NCI-H446 treated with DMSO at 0.1 percent for 48 hours (cell line): ENCODE data around the gene KRTAP1-5.
"Not testable (repeated sequence)": the region's sequence is repeated elsewhere in the genome, so short reads cannot be mapped to it uniquely, and the experiment has no call there.

ENCODE experiments used
- DNase-seq: peaks from one replicate; lab custom pipeline; 2025; lab: John Stamatoyannopoulos, UW

Gene KRTAP1-5, protein sequence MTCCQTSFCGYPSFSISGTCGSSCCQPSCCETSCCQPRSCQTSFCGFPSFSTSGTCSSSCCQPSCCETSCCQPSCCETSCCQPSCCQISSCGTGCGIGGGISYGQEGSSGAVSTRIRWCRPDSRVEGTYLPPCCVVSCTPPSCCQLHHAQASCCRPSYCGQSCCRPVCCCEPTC

DNA sequence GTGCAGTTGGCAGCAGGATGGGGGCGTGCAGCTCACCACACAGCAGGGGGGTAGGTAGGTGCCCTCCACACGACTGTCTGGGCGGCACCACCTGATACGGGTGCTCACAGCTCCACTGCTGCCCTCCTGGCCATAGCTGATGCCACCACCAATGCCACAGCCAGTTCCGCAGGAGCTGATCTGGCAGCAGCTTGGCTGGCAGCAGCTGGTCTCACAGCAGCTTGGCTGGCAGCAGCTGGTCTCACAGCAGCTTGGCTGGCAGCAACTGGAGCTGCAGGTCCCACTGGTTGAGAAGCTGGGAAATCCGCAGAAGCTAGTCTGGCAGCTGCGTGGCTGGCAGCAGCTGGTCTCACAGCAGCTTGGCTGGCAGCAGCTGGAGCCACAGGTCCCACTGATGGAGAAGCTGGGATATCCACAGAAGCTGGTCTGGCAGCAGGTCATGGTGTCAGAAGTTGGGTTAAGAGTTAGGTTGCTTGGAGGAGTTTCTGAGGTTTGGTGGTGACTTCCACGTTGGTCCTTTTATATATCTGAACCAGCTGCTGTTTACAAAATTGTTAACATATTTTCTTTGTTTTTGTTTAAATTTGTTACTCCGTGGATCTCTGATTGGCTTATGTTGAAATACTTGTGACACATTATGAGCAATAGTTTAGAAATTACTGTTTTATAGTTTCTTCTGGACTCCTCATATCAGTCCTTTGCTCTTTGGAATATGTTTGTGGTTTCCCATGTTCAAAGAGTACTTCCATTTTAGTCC, at the start of gene KRTAP1-5:
TSS of gene KRTAP1-5 (minus strand) at position 494 of the 757 bp plus-strand sequence. CDS start at position 441, 53 bp downstream.
- DNase-seq: no peak

DNA sequence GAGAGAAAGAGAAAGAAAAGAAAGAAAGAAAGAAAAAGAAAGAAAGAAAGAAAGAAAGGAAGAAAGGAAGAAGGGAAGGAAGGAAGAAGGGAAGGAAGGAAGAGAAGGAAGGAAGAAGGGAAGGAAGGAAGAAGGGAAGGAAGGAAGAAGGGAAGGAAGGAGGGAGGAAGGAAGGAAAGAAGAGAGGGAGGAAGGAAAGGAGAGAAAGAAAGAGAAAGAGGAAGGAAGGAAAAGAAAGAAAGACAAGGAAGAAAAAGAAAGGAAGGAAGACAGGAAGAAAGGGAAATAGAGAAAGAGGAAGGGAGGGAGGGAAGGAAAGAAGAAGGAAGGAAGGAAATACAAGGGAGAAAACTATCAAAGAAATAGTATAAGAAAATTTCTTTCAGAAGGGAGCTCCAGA, 49.8 kb upstream of the KRTAP1-5 start:
- DNase-seq: no peak

DNA sequence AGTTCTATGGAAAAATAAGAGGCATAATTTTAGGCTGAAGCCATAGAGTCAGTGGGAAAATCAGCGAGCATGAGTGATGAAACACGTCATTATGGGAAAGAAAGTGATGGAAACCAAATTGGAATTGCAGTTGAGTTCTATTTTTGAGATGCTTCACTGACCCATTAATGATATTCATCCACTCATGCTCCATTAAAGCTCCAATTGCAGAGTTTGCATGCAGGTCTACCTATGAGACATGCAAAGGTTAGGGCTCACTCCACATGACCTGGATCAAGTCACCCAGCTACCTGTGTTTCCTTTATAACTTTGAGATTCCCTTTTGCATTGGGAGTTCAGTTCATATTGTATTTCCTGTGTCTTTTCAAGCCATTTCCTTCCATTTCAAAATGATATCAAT, 46.7 kb upstream of the KRTAP1-5 start:
- no peak for DNase-seq

DNA sequence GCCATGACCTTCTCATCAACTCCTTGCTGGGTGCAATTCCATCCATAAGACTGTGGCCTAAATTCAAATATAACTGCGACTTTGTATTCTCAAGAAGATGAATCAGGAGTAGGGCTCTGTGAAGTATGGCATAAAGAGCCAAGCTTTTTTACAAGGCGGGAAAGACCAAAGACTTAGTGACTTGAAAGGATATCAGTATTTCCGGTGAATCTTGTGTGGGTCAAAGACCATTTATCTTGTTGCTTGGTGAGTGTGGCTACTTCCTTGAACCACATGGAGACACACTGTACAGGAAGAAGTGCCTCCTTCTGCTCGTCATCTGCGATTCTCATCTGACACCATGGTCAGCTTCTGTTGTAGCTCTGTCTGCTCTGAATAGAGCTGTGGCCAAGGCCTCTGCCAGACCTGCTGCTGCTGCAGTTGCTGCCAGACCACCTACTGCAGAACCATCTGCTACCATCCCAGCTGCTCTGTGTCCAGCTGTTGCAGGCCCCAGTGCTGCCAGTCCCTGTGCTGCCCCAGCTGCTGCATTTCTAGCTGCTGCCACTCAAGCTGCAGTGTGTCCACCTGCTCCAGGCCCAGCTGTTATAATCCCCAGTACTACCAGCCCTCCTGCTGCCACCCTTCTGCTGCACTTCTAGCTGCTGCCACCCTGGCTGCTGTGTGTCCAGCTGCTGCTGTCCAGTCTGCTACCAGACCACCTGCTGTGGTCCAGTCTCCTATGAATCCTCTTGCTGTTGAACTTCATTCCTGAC, 44.8 kb upstream of the KRTAP1-5 start:
- no peak for DNase-seq

DNA sequence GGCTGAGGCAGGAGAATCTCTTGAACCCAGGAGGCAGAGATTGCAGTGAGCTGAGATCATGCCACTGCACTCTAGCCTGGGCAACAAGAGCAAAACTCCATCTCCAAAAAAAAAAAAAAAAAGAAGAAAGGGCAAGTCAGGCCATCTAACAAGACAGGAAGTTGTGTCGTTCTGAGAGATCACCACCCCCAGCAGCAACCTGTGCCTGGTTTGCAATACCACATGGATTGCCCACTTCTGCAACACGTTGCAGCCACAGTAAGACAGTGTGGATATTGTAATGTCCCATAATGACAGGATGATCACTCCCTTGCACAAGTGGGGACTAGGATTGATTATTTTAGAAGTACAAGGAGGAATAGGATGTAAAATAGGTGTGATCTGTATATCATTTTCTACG, 42.0 kb upstream of the KRTAP1-5 start:
- DNase-seq: no peak

DNA sequence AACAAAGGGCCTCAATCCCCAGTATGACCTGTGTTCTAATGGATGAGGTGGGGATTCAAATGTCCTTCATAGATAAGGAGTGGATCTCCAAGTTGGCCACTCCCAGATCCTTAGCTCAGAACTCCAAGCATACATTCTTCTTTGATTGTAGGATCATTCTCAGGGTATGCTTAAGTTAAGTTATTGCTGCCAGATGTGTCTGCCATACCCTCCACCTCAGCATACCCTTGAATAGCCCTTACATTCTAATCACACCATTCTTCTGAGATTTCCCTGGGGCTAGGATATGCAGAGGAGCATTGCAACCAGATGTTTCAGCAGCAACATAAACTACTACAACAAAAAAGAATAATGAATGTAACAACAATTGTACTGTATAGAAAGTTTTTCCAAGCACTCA, 40.3 kb upstream of the KRTAP1-5 start:
- no peak for DNase-seq

DNA sequence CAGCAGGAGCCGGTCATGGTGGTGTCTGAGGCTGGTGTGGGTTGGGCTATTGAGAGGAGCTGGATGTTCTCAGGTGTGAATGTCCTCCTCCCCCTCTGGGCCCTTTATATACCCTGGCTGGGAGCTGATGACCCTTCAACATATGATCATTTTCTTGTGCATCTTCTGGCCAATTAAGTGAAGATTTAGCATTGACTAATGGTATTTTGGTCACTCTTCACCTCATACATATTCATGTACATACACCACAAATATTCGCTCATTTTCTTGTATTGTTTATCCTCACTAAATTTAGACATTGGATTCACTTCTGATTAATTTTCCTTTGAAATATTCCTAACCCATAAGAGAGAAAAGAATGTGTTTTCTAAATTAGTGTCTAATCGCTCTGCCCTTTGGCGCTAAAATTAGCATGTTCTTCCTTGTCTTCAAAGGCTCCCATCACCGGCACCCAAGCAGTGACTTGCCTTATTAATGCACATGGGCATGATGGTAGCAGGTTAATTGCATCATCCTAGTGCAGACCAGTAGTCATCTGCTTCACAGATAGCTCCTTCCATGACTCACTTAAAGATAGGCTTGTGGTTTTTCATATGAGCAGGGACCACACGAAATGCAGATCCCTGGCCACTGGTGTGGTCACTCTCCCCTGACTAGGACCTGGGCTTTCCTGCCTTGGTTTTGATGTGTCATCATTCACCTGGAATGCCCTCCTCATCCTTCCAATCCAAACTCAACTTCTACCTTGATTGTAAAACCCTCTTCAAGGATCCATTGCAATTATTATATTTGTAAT, 39.0 kb upstream of the KRTAP1-5 start, which contains the start of gene KRTAP2-4:
TSS of gene KRTAP2-4 (minus strand) at position 51 of the 796 bp plus-strand sequence. CDS start at position 17, 34 bp downstream.
- no peak for DNase-seq

DNA sequence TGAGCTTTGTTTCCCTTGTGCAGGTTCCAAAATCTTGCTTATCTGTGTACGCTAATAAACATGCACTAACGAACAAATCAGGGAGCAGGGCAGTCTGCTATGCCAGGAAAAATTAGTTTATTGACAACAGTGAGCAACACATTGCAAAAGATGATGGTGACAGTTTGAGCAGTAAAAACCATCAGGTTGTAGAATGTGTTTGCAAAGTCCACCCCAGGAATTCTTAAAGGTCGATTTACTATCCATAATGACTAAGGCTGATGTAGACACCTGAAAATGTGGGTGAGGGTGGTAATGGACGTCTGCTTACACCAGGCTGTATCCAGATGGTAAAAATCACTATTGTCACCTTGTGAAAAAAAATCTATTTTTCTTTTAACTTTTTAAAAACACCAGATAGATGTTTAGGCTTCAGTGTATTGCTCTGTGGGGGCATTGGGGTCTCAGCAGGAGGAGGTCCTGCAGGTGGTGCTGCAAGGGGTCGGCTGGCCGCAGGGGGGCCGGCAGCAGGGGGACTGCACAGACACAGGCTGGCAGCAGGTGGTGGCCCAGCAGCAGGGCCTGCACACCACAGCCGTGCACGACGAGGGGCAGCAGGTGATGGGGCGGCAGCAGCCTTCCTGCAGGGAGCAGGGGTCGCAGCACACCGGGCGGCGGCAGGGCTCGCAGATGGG, 38.1 kb upstream of the KRTAP1-5 start:
- DNase-seq: not testable (repeated sequence)

DNA sequence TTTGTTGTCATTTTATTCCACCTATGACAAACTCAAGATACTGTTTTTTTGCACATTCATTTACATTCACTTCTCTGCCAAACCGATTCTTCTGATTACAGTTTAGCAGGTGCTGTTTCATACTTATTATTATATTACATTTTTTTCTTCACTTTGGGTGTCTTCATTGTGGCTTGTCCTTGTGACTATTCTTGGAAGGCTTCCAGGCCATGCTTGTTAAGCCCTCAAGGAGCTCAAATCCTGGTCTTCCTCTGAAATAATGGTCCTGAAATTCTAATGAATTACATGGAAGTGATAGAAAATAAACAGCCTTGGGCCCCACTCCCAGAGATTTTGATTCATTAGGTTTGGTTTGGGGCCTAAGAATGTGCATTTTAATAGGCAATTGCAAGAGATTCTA, 37.3 kb upstream of the KRTAP1-5 start:
- no peak for DNase-seq

DNA sequence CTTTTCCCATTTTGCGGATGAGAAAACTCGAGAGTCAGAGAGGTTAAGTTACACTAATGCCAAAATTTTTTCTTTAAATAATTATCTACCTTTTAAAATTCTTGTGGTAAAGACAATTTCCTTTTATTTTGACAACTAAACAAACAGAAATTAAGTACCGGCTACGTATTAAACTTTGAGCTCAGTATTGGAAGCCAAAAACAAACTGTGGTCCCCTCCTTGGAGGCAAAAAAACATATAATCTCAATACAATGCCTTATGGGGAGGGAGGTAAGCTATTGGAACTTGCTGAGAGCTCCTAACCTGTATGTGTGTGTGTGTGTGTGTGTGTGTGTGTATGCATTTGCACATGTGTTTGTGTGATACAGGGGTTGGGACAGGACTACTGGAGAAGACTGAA, 36.4 kb upstream of the KRTAP1-5 start:
- no peak for DNase-seq

DNA sequence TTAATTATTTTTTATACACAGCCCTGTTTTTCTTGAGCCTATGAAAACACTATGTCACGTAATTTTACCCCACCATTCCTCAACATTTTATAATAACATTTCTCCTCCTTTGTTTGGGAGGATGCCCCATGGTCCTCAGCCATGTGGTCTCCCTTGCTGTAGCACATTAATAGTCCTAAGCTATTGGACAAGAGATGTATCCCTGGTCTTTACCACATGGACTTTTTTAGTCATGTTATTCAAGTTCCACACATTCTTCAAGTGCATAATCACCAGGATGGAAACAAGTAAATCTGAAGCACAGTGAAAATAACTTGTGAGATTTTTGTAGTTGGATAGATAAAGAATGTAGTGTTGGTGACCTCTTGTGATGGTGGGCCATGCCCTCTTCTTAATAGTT, 35.0 kb upstream of the KRTAP1-5 start:
- DNase-seq: no peak

DNA sequence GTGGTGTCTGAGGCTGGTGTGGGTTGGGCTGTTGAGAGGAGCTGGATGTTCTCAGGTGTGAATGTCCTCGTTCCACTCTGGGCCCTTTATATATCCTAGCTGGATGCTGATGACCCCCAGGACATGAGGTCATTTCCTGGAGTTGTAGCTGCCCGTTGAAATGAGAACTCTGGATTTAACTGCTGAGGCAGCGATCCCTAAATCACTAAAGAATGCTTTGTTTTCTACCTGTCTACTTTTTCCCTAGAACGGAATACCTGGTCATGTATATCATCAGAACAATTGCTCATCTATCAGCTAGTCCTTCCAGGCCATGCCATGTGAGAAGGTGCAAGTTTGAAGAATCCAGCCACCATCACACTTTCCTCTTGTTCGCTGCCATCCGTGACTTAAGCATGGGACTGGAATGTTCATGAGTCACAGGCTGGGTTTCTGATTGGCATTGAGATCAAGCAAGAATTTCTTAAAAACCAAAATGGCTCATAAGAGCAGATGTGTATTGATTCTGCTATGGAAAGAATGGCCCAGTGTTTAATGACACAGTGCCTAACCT, 33.1 kb upstream of the KRTAP1-5 start, which contains the start of gene KRTAP2-3:
TSS of gene KRTAP2-3 (minus strand) at position 63 of the 553 bp plus-strand sequence. CDS start 64 bp downstream, outside the sequence.
- no peak for DNase-seq

DNA sequence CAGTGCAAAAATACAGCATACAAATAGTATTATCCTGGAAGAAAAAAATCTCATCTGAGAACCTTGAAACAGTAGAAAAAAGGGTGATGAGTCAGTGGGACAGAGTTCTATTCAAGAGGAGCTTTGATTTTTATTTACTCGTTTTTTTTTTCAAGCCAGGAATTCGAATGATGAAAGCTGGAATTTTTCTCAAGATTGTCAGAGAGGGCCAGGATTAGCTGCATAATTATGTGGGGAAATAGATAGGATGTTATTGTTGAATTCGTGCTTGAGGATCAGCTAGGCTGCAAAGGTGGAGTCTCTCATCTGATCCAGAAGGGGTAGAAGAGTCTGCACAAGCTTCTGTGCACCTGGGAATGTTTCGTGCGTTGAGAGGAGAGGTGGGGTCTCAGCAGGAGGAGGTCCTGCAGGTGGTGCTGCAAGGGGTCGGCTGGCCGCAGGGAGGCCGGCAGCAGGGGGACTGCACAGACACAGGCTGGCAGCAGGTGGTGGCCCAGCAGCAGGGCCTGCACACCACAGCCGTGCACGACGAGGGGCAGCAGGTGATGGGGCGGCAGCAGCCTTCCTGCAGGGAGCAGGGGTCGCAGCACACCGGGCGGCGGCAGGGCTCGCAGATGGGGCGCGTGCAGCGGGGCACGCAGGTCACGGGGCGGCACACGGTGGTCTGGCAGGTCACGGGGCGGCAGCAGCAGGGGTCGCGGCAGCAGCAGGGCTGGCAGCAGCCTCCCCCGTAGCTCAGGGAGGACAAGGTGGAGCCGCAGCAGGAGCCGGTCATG, 32.5 kb upstream of the KRTAP1-5 start:
- not testable (repeated sequence) for DNase-seq

DNA sequence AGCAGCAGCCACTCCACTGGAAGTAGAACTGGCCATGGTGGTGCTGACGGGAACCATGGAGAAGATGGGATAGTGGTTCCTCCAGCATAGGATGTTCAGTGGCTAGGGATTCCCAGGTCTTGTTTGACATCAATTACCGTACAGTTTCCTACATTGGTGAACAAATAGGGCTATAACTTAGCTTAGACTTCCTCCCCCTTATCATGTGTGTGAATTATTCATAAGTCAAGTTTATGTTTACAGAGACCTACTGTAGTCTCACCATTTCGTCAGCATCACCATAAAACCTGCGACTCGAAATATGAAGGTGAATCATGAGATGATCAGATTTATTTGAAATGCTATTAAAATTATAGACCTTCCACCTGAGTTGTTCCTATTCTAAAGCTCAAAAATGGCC, 31.7 kb upstream of the KRTAP1-5 start:
- no peak for DNase-seq

DNA sequence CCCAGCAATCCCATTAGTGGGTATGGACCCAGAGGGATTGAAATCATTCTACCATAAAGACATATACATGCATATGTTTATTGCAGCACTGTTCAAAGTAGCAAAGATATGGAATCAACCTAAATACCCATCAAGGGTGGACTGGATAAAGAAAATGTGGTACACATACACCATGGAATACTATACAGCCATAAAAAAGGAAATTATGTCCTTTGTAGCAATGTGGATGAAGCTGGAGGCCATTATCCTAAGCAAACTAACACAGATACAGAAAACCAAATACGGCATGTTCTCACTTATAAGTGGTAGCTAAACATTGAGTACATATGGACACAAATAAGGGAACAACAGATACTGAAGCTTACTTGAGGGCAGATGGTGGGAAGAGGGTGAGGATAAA, 30.5 kb upstream of the KRTAP1-5 start:
- no peak for DNase-seq

DNA sequence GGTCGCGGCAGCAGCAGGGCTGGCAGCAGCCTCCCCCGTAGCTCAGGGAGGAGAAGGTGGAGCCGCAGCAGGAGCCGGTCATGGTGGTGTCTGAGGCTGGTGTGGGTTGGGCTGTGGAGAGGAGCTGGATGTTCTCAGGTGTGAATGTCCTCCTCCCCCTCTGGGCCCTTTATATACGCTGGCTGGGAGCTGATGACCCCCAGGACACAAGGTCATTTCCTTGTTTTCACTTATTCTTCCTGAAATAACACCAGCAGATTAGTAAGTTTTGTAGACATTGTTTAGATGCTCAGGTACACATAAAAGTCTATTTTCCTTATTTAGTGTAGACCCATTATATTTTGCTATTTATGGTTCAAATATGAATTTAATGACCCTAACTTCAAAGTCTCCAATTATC, 28.1 kb upstream of the KRTAP1-5 start, which contains the start of gene KRTAP2-2:
TSS of gene KRTAP2-2 (minus strand) at position 101 of the 400 bp plus-strand sequence. CDS start at position 82, 19 bp downstream.
- not testable (repeated sequence) for DNase-seq

DNA sequence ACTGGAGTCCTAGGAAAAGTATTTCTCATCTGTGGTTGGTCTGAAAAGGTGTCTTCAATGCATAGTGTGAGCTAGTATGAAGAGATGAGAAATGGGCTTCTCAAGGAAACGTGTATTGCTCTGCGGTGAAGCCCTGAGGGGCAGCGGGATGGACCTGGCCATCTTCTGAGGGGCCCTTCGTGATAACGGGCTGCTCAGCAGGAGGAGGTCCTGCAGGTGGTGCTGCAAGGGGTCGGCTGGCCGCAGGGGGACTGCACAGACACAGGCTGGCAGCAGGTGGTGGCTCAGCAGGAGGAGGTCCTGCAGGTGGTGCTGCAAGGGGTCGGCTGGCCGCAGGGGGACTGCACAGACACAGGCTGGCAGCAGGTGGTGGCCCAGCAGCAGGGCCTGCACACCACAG, 27.5 kb upstream of the KRTAP1-5 start:
- DNase-seq: not testable (repeated sequence)

DNA sequence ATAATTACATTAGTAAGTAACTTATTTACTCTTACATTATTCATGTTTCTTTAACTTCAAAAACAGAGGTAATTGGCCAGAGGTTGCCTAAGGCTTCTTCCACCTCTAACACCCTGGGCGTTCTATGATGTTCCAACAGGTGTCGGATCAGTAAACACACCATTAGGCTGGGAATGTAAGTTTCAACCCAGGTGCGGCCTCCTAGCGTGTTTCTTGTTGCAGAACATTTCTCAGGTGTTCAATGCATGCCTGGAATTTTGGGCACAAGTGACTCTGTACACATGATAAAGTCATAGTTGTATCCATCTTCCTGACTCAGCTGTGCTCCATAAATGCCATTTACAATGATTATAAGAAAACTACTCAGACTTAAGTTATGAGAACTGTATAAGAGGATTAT, 27.0 kb upstream of the KRTAP1-5 start:
- DNase-seq: no peak

DNA sequence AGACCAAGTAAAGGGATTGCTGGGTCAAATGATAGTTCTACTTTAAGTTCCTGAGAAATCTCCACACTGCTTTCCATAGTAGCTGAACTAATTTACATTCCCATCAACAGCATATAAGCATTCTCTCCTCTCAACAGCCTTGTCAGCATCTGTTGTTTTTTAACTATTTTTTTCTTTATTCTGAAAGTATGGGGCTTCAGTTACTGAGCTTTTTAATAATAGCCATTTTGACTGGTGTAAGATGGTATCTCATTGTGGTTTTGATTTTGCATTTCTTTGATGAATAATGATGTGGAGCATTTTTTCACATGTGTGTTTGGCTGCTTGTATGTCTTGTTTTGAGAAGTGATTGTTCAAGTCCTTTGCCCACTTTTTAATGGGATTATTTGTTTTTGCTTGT, 25.6 kb upstream of the KRTAP1-5 start:
- DNase-seq: no peak

DNA sequence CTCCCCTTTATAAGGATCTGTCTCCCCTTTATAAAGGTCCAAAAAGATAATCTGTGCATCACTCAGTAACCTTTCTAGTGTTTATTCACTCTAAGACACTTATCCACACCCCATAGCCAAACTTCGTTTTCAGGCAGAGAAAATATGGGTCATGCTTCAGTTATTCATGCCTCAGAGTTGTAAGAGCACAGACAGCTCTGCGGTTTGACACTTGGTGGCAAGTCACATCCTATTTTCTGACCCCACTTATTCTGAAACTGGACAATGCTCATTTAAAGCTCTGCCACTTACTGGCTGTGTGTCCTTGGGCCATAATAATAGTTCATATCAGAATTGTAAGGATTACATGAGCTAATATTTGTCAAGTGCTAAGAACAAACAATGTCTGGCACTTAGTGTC, 22.1 kb upstream of the KRTAP1-5 start:
- DNase-seq: no peak
